Keratinocyte (primary cell): Measurements from ENCODE around the gene MYOZ2. TPM values are rescaled to one million over a fixed set of nuclear protein-coding genes. Genes with fewer than 3 reads are reported as not detected.
"Not testable (repeated sequence)": the region's sequence is repeated elsewhere in the genome, so short reads cannot be mapped to it uniquely, and the experiment has no call there.

ENCODE experiments used
- DNase-seq: peaks from one replicate; pipeline ENCODE4 v3.0.0-alpha.2; 2011; ENCODE audit warnings: low read depth, missing footprints, low spot score
- FAIRE-seq: peaks from 2 replicates; lab custom pipeline; 2011; peaks lifted over from hg19 to GRCh38; lab: Jason Lieb, UNC
- H2AFZ ChIP-seq: 2 replicates; pipeline ENCODE4 v1.6.0; 2012; ENCODE audit warnings: low read length, control low read depth, inconsistent platforms; ENCODE audit not compliant: control insufficient read depth
- H3K27ac ChIP-seq: 2 replicates; pipeline ENCODE4 v1.5.1; 2011; ENCODE audit warnings: low read length; ENCODE audit not compliant: control insufficient read depth, insufficient read depth
- H3K27me3 ChIP-seq: 3 replicates; pipeline ENCODE4 v1.6.0; 2011; ENCODE audit warnings: low read length; ENCODE audit not compliant: control insufficient read depth, insufficient read depth; ENCODE audit errors: extremely low read depth
- H3K36me3 ChIP-seq, 2 experiments: 2 replicates in 1 of 2; 3 replicates in 1 of 2; pipeline ENCODE4 v1.5.1; 2011; ENCODE audit warnings: low read length in 2 of 2, mild to moderate bottlenecking in 1 of 2; ENCODE audit not compliant: control insufficient read depth in 2 of 2, insufficient read depth in 2 of 2; ENCODE audit errors: extremely low read depth in 1 of 2
- H3K4me1 ChIP-seq: 3 replicates; pipeline ENCODE4 v1.5.1; 2011; ENCODE audit warnings: low read length; ENCODE audit not compliant: control insufficient read depth, insufficient read depth; ENCODE audit errors: extremely low read depth
- H3K4me2 ChIP-seq: 3 replicates; pipeline ENCODE4 v1.6.0; 2011; ENCODE audit warnings: low read depth, low read length; ENCODE audit not compliant: control insufficient read depth, insufficient read depth; ENCODE audit errors: extremely low read depth
- H3K4me3 ChIP-seq, 3 experiments: fragments of 200-600 bp in 1 of 3; sonication (generic) in 1 of 3; 2 replicates in 2 of 3; 3 replicates in 1 of 3; pipeline ENCODE4 v1.5.1; 2011 to 2016; ENCODE audit warnings: low read length in 3 of 3, mild to moderate bottlenecking in 3 of 3, control low read depth in 2 of 3, inconsistent platforms in 1 of 3, low read depth in 1 of 3, mixed read lengths in 1 of 3, mixed run types in 1 of 3, moderate library complexity in 1 of 3; ENCODE audit not compliant: control insufficient read depth in 2 of 3, insufficient read depth in 2 of 3; ENCODE audit errors: extremely low read depth in 1 of 3
- H3K79me2 ChIP-seq: 2 replicates; pipeline ENCODE4 v1.6.0; 2012; ENCODE audit warnings: low read length; ENCODE audit not compliant: control insufficient read depth, insufficient read depth
- H3K9ac ChIP-seq: 3 replicates; pipeline ENCODE4 v1.6.0; 2011; ENCODE audit warnings: low read length; ENCODE audit not compliant: control insufficient read depth, insufficient read depth; ENCODE audit errors: extremely low read depth
- H3K9me1 ChIP-seq: 3 replicates; pipeline ENCODE4 v1.6.0; 2011; ENCODE audit warnings: low read length; ENCODE audit not compliant: control insufficient read depth, insufficient read depth; ENCODE audit errors: extremely low read depth
- H3K9me3 ChIP-seq: 2 replicates; pipeline ENCODE4 v1.5.1; 2012; ENCODE audit warnings: low read depth, low read length; ENCODE audit not compliant: control insufficient read depth
- H4K20me1 ChIP-seq: 3 replicates; pipeline ENCODE4 v1.6.0; 2011; ENCODE audit warnings: low read length; ENCODE audit not compliant: control insufficient read depth, insufficient read depth; ENCODE audit errors: extremely low read depth
- CTCF ChIP-seq, 3 experiments: IDR thresholded peaks in 1 of 3; conservative IDR thresholded peaks in 1 of 3; optimal IDR thresholded peaks in 1 of 3; 2 replicates in 2 of 3; 3 replicates in 1 of 3; pipeline versions ENCODE3 to v1.5.1; 2011; ENCODE audit warnings: low read length in 3 of 3, mild to moderate bottlenecking in 3 of 3, moderate library complexity in 2 of 3, control low read depth in 1 of 3, inconsistent platforms in 1 of 3; ENCODE audit not compliant: insufficient read depth in 2 of 3; ENCODE audit errors: extremely low read depth in 1 of 3
- EZH2 ChIP-seq: IDR thresholded peaks from one replicate; pipeline ENCODE4 v1.6.1; 2012; ENCODE audit warnings: inconsistent platforms, mild to moderate bottlenecking, low read length, moderate library complexity
- dilution Hi-C: fragments of 300-500 bp; cut with MboI; formaldehyde crosslinking; loops from one replicate; pipeline ENCODE4 v1.7.0; 2020; ENCODE audit warnings: low sequenced_read_pairs; ENCODE audit not compliant: extremely low pct_ligation_motif_present
- polyA plus RNA-seq, 5 experiments: library from polyadenylated mRNA; depleted of rRNA in 3 of 5; stranded (reverse) in 3 of 5; stranded (forward) in 1 of 5; unstranded in 1 of 5; fragments of >200 nt; gene quantifications; 1 replicate in 1 of 5; 2 replicates in 3 of 5; 3 replicates in 1 of 5; pipeline versions ENCODE4 v1.2.1 to v1.2.3, GENCODE V29; 2011 to 2012; ENCODE audit warnings: missing spikeins in 2 of 5, low read depth in 1 of 5, low replicate concordance in 1 of 5

The MYOZ2 gene
- polyA plus RNA-seq, 1 donor (not counting 4 experiments of a cell fraction or from before 2014, with no cell fraction given): not detected

- Histone ChIP-seq H3K9ac (no peak overlapping the region), H3K27ac (no peak overlapping the region), H2AFZ (peak overlapping the region; percentile 49), H3K4me2 (no peak overlapping the region), H3K79me2 (no peaks in the 10 kb centered on the region), H3K4me3 (no peak overlapping the region), H3K9me3 (no peaks in the 10 kb centered on the region), H4K20me1 (no peaks in the 10 kb centered on the region), H3K27me3 (no peaks in the 10 kb centered on the region), H3K36me3 (no peaks in the 10 kb centered on the region), H3K4me1 (peaks cover 6% of the 10 kb centered on the region), H3K9me1 (no peaks in the 10 kb centered on the region)
- FAIRE-seq (peak; percentile 26), DNase-seq (no peak)
- no peak for TF ChIP-seq EZH2
- TF ChIP-seq CTCF (optimal IDR thresholded peaks at IDR 0.05 in 1 of 3, IDR thresholded peaks at IDR 0.05 in 1 of 3, conservative IDR thresholded peaks at IDR 0.05 in 1 of 3; ENCODE audit: extremely low read depth in 1 of 3, insufficient read depth in 2 of 3, low read length in 3 of 3): no peak
- dilution Hi-C loops: no loop called here
Measured at GRCh38 chr4:119172223-119172622, 36.6 kb downstream of the MYOZ2 start.

- H2AFZ ChIP-seq, H3K27me3 ChIP-seq, dilution Hi-C loops, H3K9me1 ChIP-seq, H3K9ac ChIP-seq, H3K27ac ChIP-seq, H4K20me1 ChIP-seq, H3K36me3 ChIP-seq, H3K9me3 ChIP-seq, H3K4me3 ChIP-seq, H3K4me2 ChIP-seq, DNase-seq, H3K4me1 ChIP-seq, FAIRE-seq, H3K79me2 ChIP-seq: not testable (repeated sequence)
Measured at GRCh38 chr4:119173729-119174361, 38.2 kb downstream of the MYOZ2 start.

- dilution Hi-C loops: no loop called here
- H3K4me1 ChIP-seq: no peaks in the 10 kb centered on the region
- no peak overlapping the region for H3K4me2 ChIP-seq
- TF ChIP-seq EZH2: no peak
- TF ChIP-seq CTCF (optimal IDR thresholded peaks at IDR 0.05 in 1 of 3, IDR thresholded peaks at IDR 0.05 in 1 of 3, conservative IDR thresholded peaks at IDR 0.05 in 1 of 3; ENCODE audit: extremely low read depth in 1 of 3, insufficient read depth in 2 of 3, low read length in 3 of 3): no peak
- H2AFZ ChIP-seq: no peak overlapping the region
- no peak overlapping the region for H3K4me3 ChIP-seq
- FAIRE-seq: no peak
- H3K27me3 ChIP-seq: no peaks in the 10 kb centered on the region
- no peak for DNase-seq
- no peak overlapping the region for H3K9ac ChIP-seq
- no peaks in the 10 kb centered on the region for H4K20me1 ChIP-seq
- no peaks in the 10 kb centered on the region for H3K9me1 ChIP-seq
- H3K36me3 ChIP-seq: no peaks in the 10 kb centered on the region
- H3K27ac ChIP-seq: no peak overlapping the region
- no peaks in the 10 kb centered on the region for H3K9me3 ChIP-seq
- H3K79me2 ChIP-seq: no peaks in the 10 kb centered on the region
Measured at GRCh38 chr4:119179011-119179410, 43.4 kb downstream of the MYOZ2 start.
